ENCODE data around the gene FOXE3. TPM values are rescaled to one million over a fixed set of nuclear protein-coding genes. Genes with fewer than 3 reads are reported as not detected.

The FOXE3 gene
- total and polyA plus RNA-seq, 9 of the 15 experiments (the other 6 are each of a cell fraction or from before 2014, with no cell fraction given) = not detected

DNA sequence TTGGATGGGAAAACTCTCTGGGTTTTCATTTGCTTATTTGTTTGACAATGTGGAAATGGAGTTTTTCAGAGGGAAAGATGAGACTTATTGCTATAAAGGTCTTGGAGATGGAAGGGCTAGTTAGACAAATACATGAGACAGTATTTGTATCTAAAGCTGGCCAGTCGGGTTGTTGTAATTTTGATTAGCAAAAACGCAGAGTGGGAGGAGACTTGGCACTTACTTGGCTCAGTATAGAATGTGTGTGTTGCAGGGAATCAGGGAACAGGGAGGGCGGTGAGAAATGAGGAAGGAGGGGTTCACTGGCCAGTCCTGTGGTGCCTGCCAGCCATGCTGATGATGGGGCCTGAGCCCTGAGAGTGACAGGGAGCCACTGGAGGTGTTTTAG, 6.0 kb upstream of the FOXE3 start:
- in situ Hi-C loops (cut with MboI) (no loop called here), intact Hi-C loops (cut with micrococcal nuclease) (no loop called here)
- no peaks in the 10 kb centered on the region for H3K9me1 ChIP-seq (ENCODE audit: control insufficient read depth, insufficient read depth, low read length)
- H3K27me3 ChIP-seq (ENCODE audit: control insufficient read depth in 2 of 2, insufficient read depth in 2 of 2, low read length in 2 of 2) = peaks cover 69 to 81% of the 10 kb centered on the region in 2 experiments
- ATAC-seq (no peak), FAIRE-seq (no peak), DNase-seq (ENCODE audit: extremely low read depth in 1 of 4, low spot score in 3 of 4) (no peak)
- H3K9me3 ChIP-seq (replicated peaks; ENCODE audit: control insufficient read depth, insufficient read depth, low read depth, low read length) = no peaks in the 10 kb centered on the region
- no TSS peak for BruUV-seq (replicated peaks)
- H3K9ac ChIP-seq (ENCODE audit: insufficient read depth in 1 of 2, low read depth in 2 of 2, low read length in 2 of 2) = no peak overlapping the region
- H3K36me3 ChIP-seq (ENCODE audit: control insufficient read depth, insufficient read depth, low read length) = no peaks in the 10 kb centered on the region
- H3K4me1 ChIP-seq (replicated peaks in 1 of 2; ENCODE audit: control insufficient read depth in 2 of 2, insufficient read depth in 2 of 2, low read length in 2 of 2) = peaks cover 0 to 4% of the 10 kb centered on the region in 2 experiments; a peak in 1 of 5 replicates
- WGBS (ENCODE audit: insufficient coverage, low coverage, missing lambda C conversion rate) = 0% methylated on average over 3 of the region's 3 CpGs
- H2AFZ ChIP-seq (ENCODE audit: low read depth, low read length) = no peak overlapping the region
- H4K20me1 ChIP-seq (replicated peaks; ENCODE audit: control insufficient read depth, insufficient read depth, low read length) = no peaks in the 10 kb centered on the region
- H3K27ac ChIP-seq (ENCODE audit: extremely low read depth, low read depth, low read length) = no peak overlapping the region
- ChIA-PET CTCF (ENCODE audit: low intra/inter-chr PET ratio) (interaction anchor here (0.6 kb wide), 1 partner anchor 336 kb away, joined by 3 read pairs; no protein-coding TSS in a partner anchor), POLR2A (interaction anchor here (0.6 to 1.6 kb wide), 2 partner anchors 10 to 11 kb away, joined by 6 read pairs; no protein-coding TSS in a partner anchor)
- no peak overlapping the region for H3K4me2 ChIP-seq (ENCODE audit: insufficient read depth, low read length)
- no peak overlapping the region for H3K4me3 ChIP-seq
- no peaks in the 10 kb centered on the region for H3K79me2 ChIP-seq (ENCODE audit: control insufficient read depth, insufficient read depth, low read length)
- no peak for TF ChIP-seq MIER1 (IDR thresholded peaks at IDR 0.05; ENCODE audit: low read depth)
- no peak for TF ChIP-seq CREM (IDR thresholded peaks at IDR 0.05; ENCODE audit: low read depth)
- TF ChIP-seq LEF1 (IDR thresholded peaks at IDR 0.05) = no peak
- TF ChIP-seq CEBPG (CRISPR knock-in tag; IDR thresholded peaks at IDR 0.05) = no peak
- no peak for TF ChIP-seq CEBPG (tag; conservative IDR thresholded peaks at IDR 0.05 in 1 of 2, IDR thresholded peaks at IDR 0.05 in 1 of 2)
- no peak for TF ChIP-seq ZBTB8A (IDR thresholded peaks at IDR 0.05; ENCODE audit: partially characterized antibody)
- TF ChIP-seq RFX1 (IDR thresholded peaks at IDR 0.05) = no peak
- no peak for TF ChIP-seq LCOR (CRISPR knock-in tag; IDR thresholded peaks at IDR 0.05)
- TF ChIP-seq, protein P1, sequence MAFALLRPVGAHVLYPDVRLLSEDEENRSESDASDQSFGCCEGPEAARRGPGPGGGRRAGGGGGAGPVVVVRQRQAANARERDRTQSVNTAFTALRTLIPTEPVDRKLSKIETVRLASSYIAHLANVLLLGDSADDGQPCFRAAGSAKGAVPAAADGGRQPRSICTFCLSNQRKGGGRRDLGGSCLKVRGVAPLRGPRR (CRISPR knock-in tag; IDR thresholded peaks at IDR 0.05) = no peak
- no peak for TF ChIP-seq DIDO1 (tag; IDR thresholded peaks at IDR 0.05; ENCODE audit: low read depth)
- TF ChIP-seq PTBP1 (IDR thresholded peaks at IDR 0.05; ENCODE audit: low read depth, low read length) = no peak
- TF ChIP-seq PPARD (CRISPR knock-in tag; IDR thresholded peaks at IDR 0.05) = no peak
- TF ChIP-seq, protein P2, sequence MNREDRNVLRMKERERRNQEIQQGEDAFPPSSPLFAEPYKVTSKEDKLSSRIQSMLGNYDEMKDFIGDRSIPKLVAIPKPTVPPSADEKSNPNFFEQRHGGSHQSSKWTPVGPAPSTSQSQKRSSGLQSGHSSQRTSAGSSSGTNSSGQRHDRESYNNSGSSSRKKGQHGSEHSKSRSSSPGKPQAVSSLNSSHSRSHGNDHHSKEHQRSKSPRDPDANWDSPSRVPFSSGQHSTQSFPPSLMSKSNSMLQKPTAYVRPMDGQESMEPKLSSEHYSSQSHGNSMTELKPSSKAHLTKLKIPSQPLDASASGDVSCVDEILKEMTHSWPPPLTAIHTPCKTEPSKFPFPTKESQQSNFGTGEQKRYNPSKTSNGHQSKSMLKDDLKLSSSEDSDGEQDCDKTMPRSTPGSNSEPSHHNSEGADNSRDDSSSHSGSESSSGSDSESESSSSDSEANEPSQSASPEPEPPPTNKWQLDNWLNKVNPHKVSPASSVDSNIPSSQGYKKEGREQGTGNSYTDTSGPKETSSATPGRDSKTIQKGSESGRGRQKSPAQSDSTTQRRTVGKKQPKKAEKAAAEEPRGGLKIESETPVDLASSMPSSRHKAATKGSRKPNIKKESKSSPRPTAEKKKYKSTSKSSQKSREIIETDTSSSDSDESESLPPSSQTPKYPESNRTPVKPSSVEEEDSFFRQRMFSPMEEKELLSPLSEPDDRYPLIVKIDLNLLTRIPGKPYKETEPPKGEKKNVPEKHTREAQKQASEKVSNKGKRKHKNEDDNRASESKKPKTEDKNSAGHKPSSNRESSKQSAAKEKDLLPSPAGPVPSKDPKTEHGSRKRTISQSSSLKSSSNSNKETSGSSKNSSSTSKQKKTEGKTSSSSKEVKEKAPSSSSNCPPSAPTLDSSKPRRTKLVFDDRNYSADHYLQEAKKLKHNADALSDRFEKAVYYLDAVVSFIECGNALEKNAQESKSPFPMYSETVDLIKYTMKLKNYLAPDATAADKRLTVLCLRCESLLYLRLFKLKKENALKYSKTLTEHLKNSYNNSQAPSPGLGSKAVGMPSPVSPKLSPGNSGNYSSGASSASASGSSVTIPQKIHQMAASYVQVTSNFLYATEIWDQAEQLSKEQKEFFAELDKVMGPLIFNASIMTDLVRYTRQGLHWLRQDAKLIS (CRISPR knock-in tag; IDR thresholded peaks at IDR 0.05) = no peak
- TF ChIP-seq, protein P3, sequence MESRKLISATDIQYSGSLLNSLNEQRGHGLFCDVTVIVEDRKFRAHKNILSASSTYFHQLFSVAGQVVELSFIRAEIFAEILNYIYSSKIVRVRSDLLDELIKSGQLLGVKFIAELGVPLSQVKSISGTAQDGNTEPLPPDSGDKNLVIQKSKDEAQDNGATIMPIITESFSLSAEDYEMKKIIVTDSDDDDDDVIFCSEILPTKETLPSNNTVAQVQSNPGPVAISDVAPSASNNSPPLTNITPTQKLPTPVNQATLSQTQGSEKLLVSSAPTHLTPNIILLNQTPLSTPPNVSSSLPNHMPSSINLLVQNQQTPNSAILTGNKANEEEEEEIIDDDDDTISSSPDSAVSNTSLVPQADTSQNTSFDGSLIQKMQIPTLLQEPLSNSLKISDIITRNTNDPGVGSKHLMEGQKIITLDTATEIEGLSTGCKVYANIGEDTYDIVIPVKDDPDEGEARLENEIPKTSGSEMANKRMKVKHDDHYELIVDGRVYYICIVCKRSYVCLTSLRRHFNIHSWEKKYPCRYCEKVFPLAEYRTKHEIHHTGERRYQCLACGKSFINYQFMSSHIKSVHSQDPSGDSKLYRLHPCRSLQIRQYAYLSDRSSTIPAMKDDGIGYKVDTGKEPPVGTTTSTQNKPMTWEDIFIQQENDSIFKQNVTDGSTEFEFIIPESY (CRISPR knock-in tag; IDR thresholded peaks at IDR 0.05) = no peak

All from K562 (cell line).